NOMO-1 treated with dmso at 0.1 percent for 144 hours (cell line): ENCODE measurements around the gene GTSE1.
"Not testable (repeated sequence)": the region's sequence is repeated elsewhere in the genome, so short reads cannot be mapped to it uniquely, and the experiment has no call there.

Experiments
- DNase-seq: peaks from one replicate; lab custom pipeline; 2025; ENCODE audit not compliant: unreplicated experiment; lab: John Stamatoyannopoulos, UW

The GTSE1 gene

GRCh38 chr22:46293577-46294260 is 3.0 kb upstream of the GTSE1 start:
- no peak for DNase-seq

GRCh38 chr22:46294784-46295183 is 1.9 kb upstream of the GTSE1 start:
- DNase-seq = no peak

GRCh38 chr22:46295277-46295971 is 1.2 kb upstream of the GTSE1 start:
- no peak for DNase-seq

- no peak for DNase-seq
Measured at GRCh38 chr22:46297151-46297812, 612 bp downstream of the GTSE1 start.

- DNase-seq = no peak
Measured at GRCh38 chr22:46299101-46299500, 2.4 kb downstream of the GTSE1 start.

GRCh38 chr22:46300491-46300890 is 3.8 kb downstream of the GTSE1 start:
- no peak for DNase-seq

- DNase-seq = no peak
Measured at GRCh38 chr22:46303347-46303965, 6.8 kb downstream of the GTSE1 start.

GRCh38 chr22:46308283-46308988 is 11.8 kb downstream of the GTSE1 start:
- DNase-seq = no peak

- no peak for DNase-seq
Measured at GRCh38 chr22:46309526-46310085, 12.9 kb downstream of the GTSE1 start.

- no peak for DNase-seq
Measured at GRCh38 chr22:46312056-46312455, 15.4 kb downstream of the GTSE1 start.

- not testable (repeated sequence) for DNase-seq
Measured at GRCh38 chr22:46312848-46313247, 16.2 kb downstream of the GTSE1 start.

GRCh38 chr22:46315976-46316375 is 19.3 kb downstream of the GTSE1 start:
- no peak for DNase-seq

GRCh38 chr22:46317646-46318045 is 21.0 kb downstream of the GTSE1 start:
- DNase-seq = no peak

- no peak for DNase-seq
Measured at GRCh38 chr22:46318576-46318975, 21.9 kb downstream of the GTSE1 start.

GRCh38 chr22:46319319-46319718 is 22.6 kb downstream of the GTSE1 start:
- no peak for DNase-seq

- DNase-seq = no peak
Measured at GRCh38 chr22:46320166-46320710, 23.6 kb downstream of the GTSE1 start.

- no peak for DNase-seq
Measured at GRCh38 chr22:46320716-46321386, 24.2 kb downstream of the GTSE1 start.

GRCh38 chr22:46322711-46323110 is 26.0 kb downstream of the GTSE1 start:
- DNase-seq = no peak

GRCh38 chr22:46323162-46323561 is 26.5 kb downstream of the GTSE1 start:
- DNase-seq = no peak
